HepG2 (cell line): ENCODE results near the gene CACNA2D3. TPM values are rescaled to one million over a fixed set of nuclear protein-coding genes. Genes with fewer than 3 reads are reported as not detected.

ENCODE experiments used
- ATAC-seq: fragments of 200-7000 bp; cut with Tn5 transposase; 3 replicates; pipeline ENCODE4 v1.9.1; 2020; ENCODE audit warnings: mild to moderate bottlenecking, moderate library complexity
- BruUV-seq: library from RNA; stranded (reverse); fragments of 400-500 nt; replicated peaks from 2 replicates; lab custom pipeline; 2021; lab: Mats Ljungman, UMichigan
- CTCF ChIA-PET: fragments of 300-600 bp; formaldehyde crosslinking; extraction: SDS; loops from one replicate; lab custom pipeline; 2021; ENCODE audit warnings: low total read pairs, inconsistent platforms, low intra/inter-chr PET ratio; lab: Yijun Ruan, JAX
- POLR2A ChIA-PET: fragments of 350-600 bp; sonication (Branson Sonifier 250); formaldehyde crosslinking; loops from one replicate; lab custom pipeline; 2020; ENCODE audit warnings: antibody characterized with exemption, inconsistent platforms; lab: Yijun Ruan, JAX
- DNase-seq: peaks from one replicate; pipeline ENCODE4 v3.0.0-alpha.2; 2015; ENCODE audit warnings: low spot score
- FAIRE-seq: peaks from 3 replicates; lab custom pipeline; 2011; peaks lifted over from hg19 to GRCh38; lab: Jason Lieb, UNC
- H2AFZ ChIP-seq: one replicate; pipeline ENCODE4 v1.6.1; 2011; ENCODE audit warnings: low read length, inconsistent platforms
- H3K27ac ChIP-seq: fragments of 300-600 bp; 3 replicates; pipeline ENCODE4 v1.8.0; 2011; ENCODE audit warnings: mixed run types, mild to moderate bottlenecking, mixed read lengths, low read length, inconsistent platforms; ENCODE audit not compliant: insufficient read depth; ENCODE audit errors: extremely low read length
- H3K27me3 ChIP-seq, 2 experiments: fragments of 200-600 bp in 1 of 2; 2 replicates in 1 of 2; 3 replicates in 1 of 2; pipeline versions ENCODE4 v1.6.0 to v1.8.0; 2011; ENCODE audit warnings: low read length in 2 of 2, mild to moderate bottlenecking in 2 of 2, moderate library complexity in 2 of 2, inconsistent platforms in 1 of 2; ENCODE audit not compliant: insufficient read depth in 2 of 2, control insufficient read depth in 1 of 2
- H3K36me3 ChIP-seq, 2 experiments: fragments of 200-600 bp in 1 of 2; replicated peaks in 1 of 2; 2 replicates in 1 of 2; 3 replicates in 1 of 2; pipeline versions ENCODE4 v1.5.1 to v1.8.0; 2011; ENCODE audit warnings: low read length in 2 of 2, inconsistent platforms in 1 of 2; ENCODE audit not compliant: insufficient read depth in 2 of 2, control insufficient read depth in 1 of 2
- H3K4me1 ChIP-seq: 2 replicates; pipeline ENCODE4 v1.5.1; 2012; ENCODE audit warnings: low read length, inconsistent platforms; ENCODE audit not compliant: insufficient read depth
- H3K4me2 ChIP-seq: 2 replicates; pipeline ENCODE4 v1.6.0; 2011; ENCODE audit warnings: low read depth, low read length, inconsistent platforms
- H3K4me3 ChIP-seq, 3 experiments: fragments of 200-600 bp in 1 of 3; sonication (generic), shearing (Covaris generic) in 1 of 3; replicated peaks in 1 of 3; 2 replicates each; pipeline ENCODE4 v1.5.1; 2011 to 2016; ENCODE audit warnings: low read length in 3 of 3, inconsistent platforms in 2 of 3, low read depth in 2 of 3, mild to moderate bottlenecking in 2 of 3, control low read depth in 1 of 3, mixed read lengths in 1 of 3; ENCODE audit not compliant: insufficient read depth in 1 of 3
- H3K79me2 ChIP-seq: one replicate; pipeline ENCODE4 v1.6.1; 2011; ENCODE audit warnings: low read length, inconsistent platforms; ENCODE audit not compliant: insufficient read depth
- H3K9ac ChIP-seq: 2 replicates; pipeline ENCODE4 v1.6.0; 2011; ENCODE audit warnings: mild to moderate bottlenecking, low read depth, low read length, inconsistent platforms; ENCODE audit not compliant: insufficient read depth
- H3K9me3 ChIP-seq: 2 replicates; pipeline ENCODE4 v1.5.1; 2012; ENCODE audit warnings: mild to moderate bottlenecking, low read length
- H4K20me1 ChIP-seq: 2 replicates; pipeline ENCODE4 v1.6.0; 2011; ENCODE audit warnings: inconsistent platforms, mild to moderate bottlenecking, low read length, moderate library complexity; ENCODE audit not compliant: insufficient read depth
- ADNP ChIP-seq: sonication (generic); formaldehyde crosslinking; IDR thresholded peaks from 2 replicates; pipeline ENCODE4 v1.4.0; 2020; ENCODE audit warnings: missing genetic modification reagents
- JUN ChIP-seq: sonication (generic); formaldehyde crosslinking; IDR thresholded peaks from 2 replicates; pipeline ENCODE4 v1.4.0; 2020; ENCODE audit warnings: mild to moderate bottlenecking, missing genetic modification reagents
- KDM3A ChIP-seq: IDR thresholded peaks from 2 replicates; pipeline ENCODE4 v1.6.1; 2018; ENCODE audit warnings: low read depth, missing compliant biosample characterization
- NR2F2 ChIP-seq: IDR thresholded peaks from 2 replicates; pipeline ENCODE4 v1.6.1; 2012; ENCODE audit warnings: low read depth, inconsistent platforms, borderline replicate concordance
- RAD21 ChIP-seq: fragments of 450-650 bp; formaldehyde crosslinking; IDR thresholded peaks from 2 replicates; pipeline ENCODE4 v1.5.0; 2020; ENCODE audit warnings: mild to moderate bottlenecking
- RARG ChIP-seq: sonication (generic); formaldehyde crosslinking; IDR thresholded peaks from 2 replicates; pipeline ENCODE4 v1.4.0; 2020; ENCODE audit warnings: low read depth, mild to moderate bottlenecking, missing genetic modification reagents
- TEAD3 ChIP-seq: optimal IDR thresholded peaks from 2 replicates; pipeline ENCODE3; 2016; ENCODE audit warnings: borderline replicate concordance
- ZNF281 ChIP-seq: sonication (generic); formaldehyde crosslinking; IDR thresholded peaks from 2 replicates; pipeline ENCODE4 v1.4.0; 2020; ENCODE audit warnings: missing genetic modification reagents, borderline replicate concordance
- ZNF572 ChIP-seq: sonication (generic); formaldehyde crosslinking; IDR thresholded peaks from 2 replicates; pipeline ENCODE4 v1.5.1; 2020; ENCODE audit warnings: mild to moderate bottlenecking, missing genetic modification reagents
- WGBS: methylation state at CpG from one replicate; pipeline ENCODE4 v1.1.6; 2017; ENCODE audit warnings: low lambda C conversion rate; 5-methylcytosine and 5-hydroxymethylcytosine counted together
- in situ Hi-C: cut with HindIII; loops from 2 replicates; pipeline ENCODE4 v1.10.0; 2017; ENCODE audit warnings: low pct_unique_long_range_greater_than_20kb; ENCODE audit not compliant: extremely low pct_ligation_motif_present
- intact Hi-C: fragments of 100-400 bp; cut with micrococcal nuclease; formaldehyde crosslinking; loops from one replicate; pipeline ENCODE4 v1.10.0; 2022; ENCODE audit not compliant: unreplicated experiment
- polyA plus RNA-seq, 8 experiments: library from polyadenylated mRNA; depleted of rRNA in 3 of 8; stranded (reverse) in 7 of 8; unstranded in 1 of 8; fragments of >200 nt; fragmentation: Illumina TruSeq in 4 of 8; extraction: Trizol in 4 of 8; gene quantifications; 2 replicates each; pipeline versions ENCODE4 v1.2.1 to v1.2.3, GENCODE V29; 2011 to 2016; ENCODE audit warnings: low read depth in 4 of 8, missing spikeins in 1 of 8, mixed read lengths in 1 of 8; ENCODE audit not compliant: insufficient read depth in 1 of 8
- total RNA-seq, 5 experiments: library from RNA; depleted of rRNA; stranded (reverse); fragments of >200 nt; fragmentation: Illumina TruSeq; extraction: Trizol; gene quantifications; 2 replicates each; pipeline ENCODE4 v1.2.3, GENCODE V29; 2016; ENCODE audit warnings: low read depth in 1 of 5
- TF ChIP-seq, protein P1 (sequence below): IDR thresholded peaks from 2 replicates; pipeline ENCODE4 v1.6.1; 2018; ENCODE audit warnings: missing genetic modification reagents

The CACNA2D3 gene
- total and polyA plus RNA-seq, 2 of the 13 experiments (the other 11 are each of a cell fraction or from before 2014, with no cell fraction given), result not detected

DNA sequence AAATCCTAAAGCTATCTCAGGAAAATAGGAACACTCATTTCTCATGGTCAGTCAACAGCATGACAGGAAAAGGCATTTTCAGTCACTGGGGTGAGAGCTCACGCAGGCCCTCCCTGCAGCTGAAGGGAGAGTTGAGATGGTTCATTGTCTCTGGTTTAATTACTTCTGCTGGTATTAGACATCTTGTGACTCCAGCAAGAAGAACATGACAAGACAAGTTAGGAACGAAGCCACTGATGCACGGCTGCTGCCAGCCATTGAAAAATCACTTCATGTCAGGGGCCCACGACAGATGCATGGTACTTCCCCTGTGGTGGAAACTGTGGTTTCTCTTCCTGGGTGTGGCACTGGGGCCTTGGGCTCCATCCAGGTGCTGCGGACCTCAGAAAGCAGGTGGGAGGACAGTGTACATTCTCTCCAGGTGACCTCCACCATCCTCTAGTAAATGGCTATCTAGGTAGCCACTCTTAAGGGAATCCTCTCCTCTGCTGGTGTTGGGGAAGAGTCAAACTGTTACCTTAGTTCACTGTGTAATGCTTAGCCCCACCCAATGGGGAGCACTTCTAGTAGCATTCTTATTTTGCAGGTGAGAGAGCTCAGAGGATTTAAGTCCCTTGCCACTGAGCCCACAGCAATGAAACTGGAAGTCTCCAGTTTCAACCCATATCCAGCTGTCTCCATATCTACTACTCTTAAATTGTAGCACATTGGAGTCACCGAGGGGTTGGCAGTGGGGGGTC lies 531.3 kb downstream of the CACNA2D3 start:
- no peak overlapping the region for H3K4me3 ChIP-seq
- no peaks in the 10 kb centered on the region for H3K4me1 ChIP-seq
- no peaks in the 10 kb centered on the region for H3K36me3 ChIP-seq
- no peaks in the 10 kb centered on the region for H3K9me3 ChIP-seq
- 31% methylated on average over 3 of the region's 6 CpGs for WGBS
- no TSS peak for BruUV-seq
- H3K27ac ChIP-seq, result no peak overlapping the region
- TF ChIP-seq ZNF281 (no peak), RAD21 (CRISPR knock-in tag) (no peak), JUN (no peak), ZNF572 (CRISPR knock-in tag) (no peak), KDM3A (CRISPR knock-in tag) (no peak), NR2F2 (no peak), RARG (no peak), TEAD3 (CRISPR knock-in tag) (no peak), ADNP (CRISPR knock-in tag) (no peak)
- TF ChIP-seq, protein P1, sequence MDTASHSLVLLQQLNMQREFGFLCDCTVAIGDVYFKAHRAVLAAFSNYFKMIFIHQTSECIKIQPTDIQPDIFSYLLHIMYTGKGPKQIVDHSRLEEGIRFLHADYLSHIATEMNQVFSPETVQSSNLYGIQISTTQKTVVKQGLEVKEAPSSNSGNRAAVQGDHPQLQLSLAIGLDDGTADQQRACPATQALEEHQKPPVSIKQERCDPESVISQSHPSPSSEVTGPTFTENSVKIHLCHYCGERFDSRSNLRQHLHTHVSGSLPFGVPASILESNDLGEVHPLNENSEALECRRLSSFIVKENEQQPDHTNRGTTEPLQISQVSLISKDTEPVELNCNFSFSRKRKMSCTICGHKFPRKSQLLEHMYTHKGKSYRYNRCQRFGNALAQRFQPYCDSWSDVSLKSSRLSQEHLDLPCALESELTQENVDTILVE (CRISPR knock-in tag), result no peak
- in situ Hi-C loops (no loop called here), intact Hi-C loops (no loop called here)
- FAIRE-seq (no peak), ATAC-seq (no peak), DNase-seq (no peak)
- no peak overlapping the region for H3K9ac ChIP-seq
- no peak overlapping the region for H3K4me2 ChIP-seq
- no peaks in the 10 kb centered on the region for H4K20me1 ChIP-seq
- ChIA-PET POLR2A (no interaction called here), CTCF (no interaction called here)
- H3K79me2 ChIP-seq, result no peaks in the 10 kb centered on the region
- no peaks in the 10 kb centered on the region for H3K27me3 ChIP-seq
- H2AFZ ChIP-seq, result no peak overlapping the region
